Gastroesophageal sphincter (tissue), 4 donors: ENCODE results near the gene SESTD1. TPM values are rescaled to one million over a fixed set of nuclear protein-coding genes. Genes with fewer than 3 reads are reported as not detected.

Experiments
- ATAC-seq: fragments of 150-250 bp; one replicate; pipeline ENCODE4 v1.9.1; 2016; ENCODE audit warnings: mild to moderate bottlenecking, moderate library complexity
- H3K27ac ChIP-seq, 4 donors: fragments of 200-600 bp; sonication (generic) in 3 of 4; 1 replicate in 3 of 4; 2 replicates in 1 of 4; pipeline ENCODE4 v1.5.1; 2016 to 2019
- H3K27me3 ChIP-seq: fragments of 200-600 bp; sonication (generic); one replicate; pipeline ENCODE4 v1.5.1; 2019
- H3K36me3 ChIP-seq, 2 donors: fragments of 200-600 bp; sonication (generic); one replicate each; pipeline ENCODE4 v1.5.1; 2019; ENCODE audit warnings: control low read depth in 1 of 2
- H3K4me1 ChIP-seq, 3 donors: fragments of 200-600 bp; sonication (generic); 1 replicate in 2 of 3; 2 replicates in 1 of 3; pipeline ENCODE4 v1.5.1; 2016 to 2019; ENCODE audit warnings: control low read depth in 2 of 3
- H3K4me3 ChIP-seq, 2 donors: fragments of 200-600 bp; sonication (generic); one replicate each; pipeline ENCODE4 v1.5.1; 2019; ENCODE audit warnings: mild to moderate bottlenecking in 1 of 2, moderate library complexity in 1 of 2
- H3K9me3 ChIP-seq, 3 donors: fragments of 200-600 bp; sonication (generic); one replicate each; pipeline ENCODE4 v1.5.1; 2017 to 2019; ENCODE audit warnings: control low read depth in 2 of 3
- EP300 ChIP-seq: sonication (generic); formaldehyde crosslinking; IDR thresholded peaks from one replicate; pipeline ENCODE4 v1.6.1; 2017; ENCODE audit warnings: antibody characterized with exemption, mild to moderate bottlenecking
- POLR2A ChIP-seq, 2 donors: fragments of 450-650 bp; IDR thresholded peaks; one replicate each; pipeline ENCODE4 v1.6.1; 2017; ENCODE audit warnings: antibody characterized with exemption in 2 of 2, mild to moderate bottlenecking in 2 of 2, moderate library complexity in 1 of 2
- POLR2AphosphoS5 ChIP-seq: sonication (generic); formaldehyde crosslinking; IDR thresholded peaks from one replicate; pipeline ENCODE4 v1.6.1; 2017; ENCODE audit warnings: antibody characterized with exemption
- WGBS, 2 donors: methylation state at CpG; one replicate each; pipeline ENCODE4 v1.1.5; 2018; ENCODE audit warnings: low coverage in 1 of 2; 5-methylcytosine and 5-hydroxymethylcytosine counted together
- total RNA-seq, 4 donors: library from RNA; depleted of rRNA; stranded (reverse); fragments of >200 nt; gene quantifications; one replicate each; pipeline ENCODE4 v1.1.0, GENCODE V29; 2016
- TF ChIP-seq, protein P1 (sequence below), 4 experiments: fragments of 200-600 bp in 2 of 4; fragments of 450-650 bp in 2 of 4; sonication (generic) in 1 of 4; IDR thresholded peaks; one replicate each; pipeline ENCODE4 v1.5.1; 2017 to 2019; ENCODE audit warnings: antibody characterized with exemption in 4 of 4, mild to moderate bottlenecking in 2 of 4, moderate library complexity in 2 of 4

SESTD1 gene
- total RNA-seq, 4 donors from 2014 or later, result 47.9 to 103 (median 68.5) TPM

GRCh38 chr2:179181002-179181401 is 83.6 kb downstream of the SESTD1 start:
- WGBS, 2 donors, result 86 to 96% methylated on average over 3 of the region's 3 CpGs
- TF ChIP-seq POLR2A (IDR thresholded peaks at IDR 0.05) (no peak), POLR2AphosphoS5 (no peak)
- TF ChIP-seq, protein P1, sequence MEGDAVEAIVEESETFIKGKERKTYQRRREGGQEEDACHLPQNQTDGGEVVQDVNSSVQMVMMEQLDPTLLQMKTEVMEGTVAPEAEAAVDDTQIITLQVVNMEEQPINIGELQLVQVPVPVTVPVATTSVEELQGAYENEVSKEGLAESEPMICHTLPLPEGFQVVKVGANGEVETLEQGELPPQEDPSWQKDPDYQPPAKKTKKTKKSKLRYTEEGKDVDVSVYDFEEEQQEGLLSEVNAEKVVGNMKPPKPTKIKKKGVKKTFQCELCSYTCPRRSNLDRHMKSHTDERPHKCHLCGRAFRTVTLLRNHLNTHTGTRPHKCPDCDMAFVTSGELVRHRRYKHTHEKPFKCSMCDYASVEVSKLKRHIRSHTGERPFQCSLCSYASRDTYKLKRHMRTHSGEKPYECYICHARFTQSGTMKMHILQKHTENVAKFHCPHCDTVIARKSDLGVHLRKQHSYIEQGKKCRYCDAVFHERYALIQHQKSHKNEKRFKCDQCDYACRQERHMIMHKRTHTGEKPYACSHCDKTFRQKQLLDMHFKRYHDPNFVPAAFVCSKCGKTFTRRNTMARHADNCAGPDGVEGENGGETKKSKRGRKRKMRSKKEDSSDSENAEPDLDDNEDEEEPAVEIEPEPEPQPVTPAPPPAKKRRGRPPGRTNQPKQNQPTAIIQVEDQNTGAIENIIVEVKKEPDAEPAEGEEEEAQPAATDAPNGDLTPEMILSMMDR (IDR thresholded peaks at IDR 0.05), result no peak

GRCh38 chr2:179180242-179180641 is 84.4 kb downstream of the SESTD1 start:
- H3K9me3 ChIP-seq, result no peaks in the 10 kb centered on the region
- WGBS, 2 donors, result 40 to 53% methylated on average over 2 of the region's 2 CpGs
- H3K27me3 ChIP-seq, result no peaks in the 10 kb centered on the region
- no peak for TF ChIP-seq POLR2AphosphoS5
- TF ChIP-seq, protein P1 (IDR thresholded peaks at IDR 0.05), result no peak
- no peak for TF ChIP-seq EP300
- no peak for TF ChIP-seq POLR2A (IDR thresholded peaks at IDR 0.05)
- ATAC-seq, result no peak
- H3K36me3 ChIP-seq, result peaks cover 0 to 21% of the 10 kb centered on the region in 2 donors
- H3K4me1 ChIP-seq, result peaks cover 0 to 24% (median 0%) of the 10 kb centered on the region in 3 donors
- H3K4me3 ChIP-seq, result no peak overlapping the region
- no peak overlapping the region for H3K27ac ChIP-seq

More at GRCh38 chr2:179181002-179181401, 83.6 kb downstream of the SESTD1 start:
- peaks cover 0 to 13% of the 10 kb centered on the region in 2 donors for H3K36me3 ChIP-seq
- peaks cover 0 to 24% (median 0%) of the 10 kb centered on the region in 3 donors for H3K4me1 ChIP-seq
- no peak for ATAC-seq
- no peak overlapping the region for H3K27ac ChIP-seq
- no peak overlapping the region for H3K4me3 ChIP-seq
- no peaks in the 10 kb centered on the region for H3K9me3 ChIP-seq
- H3K27me3 ChIP-seq, result no peaks in the 10 kb centered on the region

GRCh38 chr2:179179719-179180118 is 84.9 kb downstream of the SESTD1 start:
- Histone ChIP-seq H3K4me1 (peaks cover 0 to 21% (median 0%) of the 10 kb centered on the region in 3 donors), H3K27ac (no peak overlapping the region), H3K36me3 (peaks cover 0 to 24% of the 10 kb centered on the region in 2 donors), H3K9me3 (no peaks in the 10 kb centered on the region), H3K4me3 (no peak overlapping the region), H3K27me3 (no peaks in the 10 kb centered on the region)
- 86 to 93% methylated on average over 1 to 2 of the region's 2 CpGs for WGBS, 2 donors
- ATAC-seq, result no peak
- TF ChIP-seq, protein P1 (IDR thresholded peaks at IDR 0.05), result no peak
- TF ChIP-seq EP300, result no peak
- no peak for TF ChIP-seq POLR2AphosphoS5
- no peak for TF ChIP-seq POLR2A (IDR thresholded peaks at IDR 0.05)

DNA sequence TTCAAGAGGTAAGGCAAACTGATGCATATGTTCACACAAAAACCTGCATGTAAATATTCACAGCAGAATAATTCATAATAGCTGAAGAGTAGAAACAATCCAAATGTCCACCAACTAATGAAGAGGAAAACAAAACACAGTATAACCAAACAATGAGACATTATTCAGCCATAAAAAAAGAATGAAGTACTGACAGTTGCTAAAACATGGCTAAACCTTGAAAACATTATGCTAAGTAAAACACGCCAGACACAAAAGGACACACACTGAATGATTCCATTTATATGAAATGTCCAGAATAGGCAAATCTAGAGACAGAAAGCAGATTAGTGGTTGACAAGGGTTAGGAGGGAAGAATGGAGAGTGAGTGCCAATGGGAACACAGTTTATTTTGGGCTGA is 86.9 kb downstream of the SESTD1 start:
- Histone ChIP-seq H3K27me3 (no peaks in the 10 kb centered on the region), H3K9me3 (no peaks in the 10 kb centered on the region), H3K27ac (no peak overlapping the region), H3K4me3 (no peak overlapping the region), H3K4me1 (peaks cover 0 to 18% (median 0%) of the 10 kb centered on the region in 3 donors), H3K36me3 (peaks cover 0 to 32% of the 10 kb centered on the region in 2 donors)
- no peak for ATAC-seq
- TF ChIP-seq EP300, result no peak
- no peak for TF ChIP-seq POLR2A (IDR thresholded peaks at IDR 0.05)
- TF ChIP-seq POLR2AphosphoS5, result no peak
- TF ChIP-seq, protein P1 (IDR thresholded peaks at IDR 0.05), result no peak
- WGBS, 2 donors, result 36 to 62% methylated on average over 1 of the region's 1 CpG

- Histone ChIP-seq H3K27ac (no peak overlapping the region), H3K36me3 (peaks cover 0 to 33% of the 10 kb centered on the region in 2 donors), H3K4me1 (peaks cover 0 to 21% (median 0%) of the 10 kb centered on the region in 3 donors), H3K4me3 (no peak overlapping the region), H3K9me3 (no peaks in the 10 kb centered on the region), H3K27me3 (no peaks in the 10 kb centered on the region)
- WGBS, 2 donors, result 91 to 100% methylated on average over 1 of the region's 1 CpG
- ATAC-seq, result no peak
- TF ChIP-seq POLR2A (IDR thresholded peaks at IDR 0.05) (no peak), EP300 (no peak), POLR2AphosphoS5 (no peak)
- TF ChIP-seq, protein P1 (IDR thresholded peaks at IDR 0.05), result no peak
Measured at GRCh38 chr2:179174240-179174639, 90.4 kb downstream of the SESTD1 start.
